Endothelial cell of umbilical vein (primary cell): ENCODE data around the gene SEC24C. TPM values are rescaled to one million over a fixed set of nuclear protein-coding genes. Genes with fewer than 3 reads are reported as not detected.

ENCODE experiments used
- BruUV-seq: library from RNA; stranded (reverse); fragments of 400-500 nt; replicated peaks from 2 replicates; lab custom pipeline; 2021; lab: Mats Ljungman, UMichigan
- CTCF ChIA-PET: fragments of 300-600, 350-600 bp; sonication (Branson Sonifier 250); formaldehyde crosslinking; loops from one replicate; lab custom pipeline; 2021; ENCODE audit warnings: antibody characterized with exemption, inconsistent platforms; lab: Charles Lee
- POLR2A ChIA-PET: fragments of 300-600, 350-600 bp; sonication (Branson Sonifier 250); formaldehyde crosslinking; loops from one replicate; lab custom pipeline; 2021; ENCODE audit warnings: antibody characterized with exemption, inconsistent platforms; lab: Charles Lee
- DNase-seq: peaks from one replicate; pipeline ENCODE4 v3.0.0-alpha.2; 2011; ENCODE audit warnings: low read depth, low spot score
- FAIRE-seq: peaks from 2 replicates; lab custom pipeline; 2011; peaks lifted over from hg19 to GRCh38; lab: Jason Lieb, UNC
- H2AFZ ChIP-seq: 2 replicates; pipeline ENCODE4 v1.6.0; 2012; ENCODE audit warnings: low read depth, low read length, control low read depth, inconsistent platforms
- H3K27ac ChIP-seq: 2 replicates; pipeline ENCODE4 v1.5.1; 2011; ENCODE audit warnings: low read depth, mild to moderate bottlenecking, control low read depth, low read length, moderate library complexity; ENCODE audit not compliant: insufficient read depth
- H3K27me3 ChIP-seq, 2 experiments: 2 replicates each; pipeline versions ENCODE4 v1.6.0 to v1.6.1; 2011; ENCODE audit warnings: low read length in 2 of 2, mixed read lengths in 1 of 2; ENCODE audit not compliant: control insufficient read depth in 2 of 2, insufficient read depth in 2 of 2
- H3K36me3 ChIP-seq, 2 experiments: 2 replicates in 1 of 2; 3 replicates in 1 of 2; pipeline ENCODE4 v1.5.1; 2011; ENCODE audit warnings: low read length in 2 of 2, mild to moderate bottlenecking in 1 of 2, moderate library complexity in 1 of 2; ENCODE audit not compliant: control insufficient read depth in 2 of 2, insufficient read depth in 2 of 2; ENCODE audit errors: extremely low read depth in 1 of 2
- H3K4me1 ChIP-seq: 3 replicates; pipeline ENCODE4 v1.5.1; 2011; ENCODE audit warnings: mild to moderate bottlenecking, low read length; ENCODE audit not compliant: control insufficient read depth, insufficient read depth; ENCODE audit errors: extremely low read depth
- H3K4me2 ChIP-seq: 2 replicates; pipeline ENCODE4 v1.6.1; 2011; ENCODE audit warnings: low read length, control low read depth, mixed read lengths; ENCODE audit not compliant: insufficient read depth
- H3K4me3 ChIP-seq, 3 experiments: fragments of 200-600 bp in 1 of 3; sonication (generic), shearing (Covaris generic) in 1 of 3; replicated peaks in 1 of 3; 2 replicates each; pipeline ENCODE4 v1.5.1; 2011 to 2016; ENCODE audit warnings: control low read depth in 3 of 3, low read length in 3 of 3, mild to moderate bottlenecking in 2 of 3, inconsistent platforms in 1 of 3, low read depth in 1 of 3, moderate library complexity in 1 of 3; ENCODE audit not compliant: insufficient read depth in 1 of 3
- H3K79me2 ChIP-seq: 2 replicates; pipeline ENCODE4 v1.6.0; 2012; ENCODE audit warnings: low read length, inconsistent platforms; ENCODE audit not compliant: control insufficient read depth, insufficient read depth
- H3K9ac ChIP-seq: replicated peaks from 2 replicates; pipeline ENCODE3; 2011; ENCODE audit warnings: low read length, control low read depth; ENCODE audit not compliant: insufficient read depth; ENCODE audit errors: extremely low read depth
- H3K9me1 ChIP-seq: replicated peaks from 3 replicates; pipeline ENCODE4 v1.6.0; 2011; ENCODE audit warnings: mild to moderate bottlenecking, low read length; ENCODE audit not compliant: control insufficient read depth, insufficient read depth; ENCODE audit errors: extremely low read depth
- H3K9me3 ChIP-seq: replicated peaks from 2 replicates; pipeline ENCODE4 v1.5.1; 2012; ENCODE audit warnings: low read length, inconsistent platforms; ENCODE audit not compliant: control insufficient read depth, insufficient read depth
- H4K20me1 ChIP-seq: replicated peaks from 2 replicates; pipeline ENCODE3; 2011; ENCODE audit warnings: mild to moderate bottlenecking, low read length; ENCODE audit not compliant: control insufficient read depth, insufficient read depth; ENCODE audit errors: extremely low read depth
- EZH2 ChIP-seq: IDR thresholded peaks from 2 replicates; pipeline ENCODE4 v1.6.1; 2012; ENCODE audit warnings: borderline replicate concordance, low read depth, mild to moderate bottlenecking, moderate library complexity, low read length, inconsistent platforms; ENCODE audit not compliant: severe bottlenecking
- FOS ChIP-seq: IDR thresholded peaks from 2 replicates; pipeline ENCODE4 v1.6.1; 2011; ENCODE audit warnings: mild to moderate bottlenecking, low read length, moderate library complexity, borderline replicate concordance; ENCODE audit not compliant: insufficient read depth
- GATA2 ChIP-seq: IDR thresholded peaks from 2 replicates; pipeline ENCODE4 v1.7.0; 2011; ENCODE audit warnings: low read depth, mild to moderate bottlenecking, moderate library complexity, mixed read lengths, low read length; ENCODE audit not compliant: insufficient read length, insufficient read depth
- JUN ChIP-seq: IDR thresholded peaks from 2 replicates; pipeline ENCODE4 v1.6.1; 2011; ENCODE audit warnings: borderline replicate concordance, low read depth; ENCODE audit not compliant: insufficient read length, insufficient read depth
- MYC ChIP-seq: IDR thresholded peaks from one replicate; pipeline ENCODE4 v1.6.1; 2011; ENCODE audit warnings: mild to moderate bottlenecking, low read depth, low read length
- POLR2A ChIP-seq: IDR thresholded peaks from 2 replicates; pipeline ENCODE4 v1.6.1; 2012; ENCODE audit warnings: low read depth, mild to moderate bottlenecking, control low read depth, low read length
- POLR2AphosphoS5 ChIP-seq: IDR thresholded peaks from 2 replicates; pipeline ENCODE4 v1.6.1; 2012; ENCODE audit warnings: low read depth, mild to moderate bottlenecking, control low read depth, low read length, moderate library complexity; ENCODE audit not compliant: insufficient read depth
- dilution Hi-C: fragments of 300-500 bp; cut with MboI; formaldehyde crosslinking; loops from one replicate; pipeline ENCODE4 v1.15.0; 2019; ENCODE audit warnings: low sequenced_read_pairs; ENCODE audit not compliant: extremely low pct_ligation_motif_present
- intact Hi-C: fragments of 100-400 bp; cut with micrococcal nuclease; formaldehyde crosslinking; loops from one replicate; pipeline ENCODE4 v1.10.0; 2022
- polyA plus RNA-seq, 4 experiments: library from polyadenylated mRNA; depleted of rRNA in 3 of 4; stranded (reverse) in 3 of 4; unstranded in 1 of 4; fragments of >200 nt; gene quantifications; 2 replicates each; pipeline versions ENCODE4 v1.2.1 to v1.2.3, GENCODE V29; 2011 to 2012; ENCODE audit warnings: missing spikeins in 1 of 4
- total RNA-seq: library from RNA; stranded (reverse); gene quantifications from 2 replicates; pipeline ENCODE4 v1.2.3, GENCODE V29; 2021
- TF ChIP-seq, protein P1 (sequence below), 2 donors: IDR thresholded peaks; 1 replicate in 1 of 2; 2 replicates in 1 of 2; pipeline ENCODE4 v1.5.1; 2011; ENCODE audit warnings: low read length in 2 of 2, mild to moderate bottlenecking in 2 of 2, moderate library complexity in 2 of 2, control low read depth in 1 of 2, inconsistent platforms in 1 of 2, low read depth in 1 of 2; ENCODE audit not compliant: insufficient read depth in 1 of 2; ENCODE audit errors: extremely low read depth in 1 of 2
- TF ChIP-seq, protein P2 (sequence below): IDR thresholded peaks from 2 replicates; pipeline ENCODE4 v1.6.1; 2011; ENCODE audit not compliant: insufficient read depth, insufficient read length

SEC24C gene
- total and polyA plus RNA-seq, 2 donors (not counting 3 experiments of a cell fraction or from before 2014, with no cell fraction given): 95.5 to 108 TPM

DNA sequence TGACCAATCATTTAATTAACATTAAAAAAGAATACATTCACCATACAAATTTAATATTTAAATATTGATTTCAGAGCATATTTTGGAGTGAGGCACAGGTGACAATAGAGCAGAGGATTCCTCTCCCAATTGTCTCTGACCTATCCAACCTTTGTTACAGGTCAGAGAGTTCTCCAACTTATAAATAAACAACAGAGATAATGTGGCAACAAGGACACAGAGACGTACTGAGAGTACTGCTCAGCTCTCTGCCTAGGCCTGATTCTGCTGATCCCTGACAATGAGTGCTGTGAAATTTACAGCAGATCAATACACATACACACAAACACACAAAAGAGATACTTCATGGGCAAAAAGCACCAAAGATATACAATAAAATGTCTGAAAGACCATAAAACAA lies 27.9 kb upstream of the SEC24C start:
- H3K27ac ChIP-seq: no peak overlapping the region
- H2AFZ ChIP-seq: no peak overlapping the region
- H3K4me2 ChIP-seq: no peak overlapping the region
- dilution Hi-C loops: no loop called here
- no peaks in the 10 kb centered on the region for H3K9me1 ChIP-seq
- H3K79me2 ChIP-seq: no peaks in the 10 kb centered on the region
- H3K36me3 ChIP-seq: peaks cover 2 to 7% of the 10 kb centered on the region in 2 experiments
- no peak for TF ChIP-seq MYC
- TF ChIP-seq, protein P1, sequence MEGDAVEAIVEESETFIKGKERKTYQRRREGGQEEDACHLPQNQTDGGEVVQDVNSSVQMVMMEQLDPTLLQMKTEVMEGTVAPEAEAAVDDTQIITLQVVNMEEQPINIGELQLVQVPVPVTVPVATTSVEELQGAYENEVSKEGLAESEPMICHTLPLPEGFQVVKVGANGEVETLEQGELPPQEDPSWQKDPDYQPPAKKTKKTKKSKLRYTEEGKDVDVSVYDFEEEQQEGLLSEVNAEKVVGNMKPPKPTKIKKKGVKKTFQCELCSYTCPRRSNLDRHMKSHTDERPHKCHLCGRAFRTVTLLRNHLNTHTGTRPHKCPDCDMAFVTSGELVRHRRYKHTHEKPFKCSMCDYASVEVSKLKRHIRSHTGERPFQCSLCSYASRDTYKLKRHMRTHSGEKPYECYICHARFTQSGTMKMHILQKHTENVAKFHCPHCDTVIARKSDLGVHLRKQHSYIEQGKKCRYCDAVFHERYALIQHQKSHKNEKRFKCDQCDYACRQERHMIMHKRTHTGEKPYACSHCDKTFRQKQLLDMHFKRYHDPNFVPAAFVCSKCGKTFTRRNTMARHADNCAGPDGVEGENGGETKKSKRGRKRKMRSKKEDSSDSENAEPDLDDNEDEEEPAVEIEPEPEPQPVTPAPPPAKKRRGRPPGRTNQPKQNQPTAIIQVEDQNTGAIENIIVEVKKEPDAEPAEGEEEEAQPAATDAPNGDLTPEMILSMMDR (IDR thresholded peaks at IDR 0.05; ENCODE audit: extremely low read depth in 1 of 2, insufficient read depth in 1 of 2, low read depth in 1 of 2, low read length in 2 of 2): no peak
- no peak for TF ChIP-seq EZH2
- no peak for TF ChIP-seq JUN
- no peak for TF ChIP-seq GATA2
- TF ChIP-seq POLR2A: no peak
- TF ChIP-seq POLR2AphosphoS5: no peak
- TF ChIP-seq FOS: no peak
- TF ChIP-seq, protein P2, sequence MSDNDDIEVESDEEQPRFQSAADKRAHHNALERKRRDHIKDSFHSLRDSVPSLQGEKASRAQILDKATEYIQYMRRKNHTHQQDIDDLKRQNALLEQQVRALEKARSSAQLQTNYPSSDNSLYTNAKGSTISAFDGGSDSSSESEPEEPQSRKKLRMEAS: no peak
- peaks cover 5% of the 10 kb centered on the region for H3K4me1 ChIP-seq
- ChIA-PET CTCF (no interaction called here), POLR2A (no interaction called here)
- intact Hi-C loops: no loop called here
- H3K27me3 ChIP-seq: no peaks in the 10 kb centered on the region
- no TSS peak for BruUV-seq
- DNase-seq (no peak), FAIRE-seq (no peak)
- no peaks in the 10 kb centered on the region for H4K20me1 ChIP-seq
- H3K9me3 ChIP-seq: no peaks in the 10 kb centered on the region
- H3K9ac ChIP-seq: no peak overlapping the region
- H3K4me3 ChIP-seq: no peak overlapping the region
